ENCODE measurements around the gene ALPK3.

ALPK3 gene

GRCh38 chr15:84846269-84846668, 29.1 kb downstream of the ALPK3 start:
- DNase-seq (ENCODE audit: low read depth in 2 of 2): no peak

GRCh38 chr15:84847382-84847781, 30.2 kb downstream of the ALPK3 start:
- no peak for DNase-seq (ENCODE audit: low read depth in 2 of 2)

- DNase-seq (ENCODE audit: low read depth in 2 of 2): no peak
These were observed 35.1 kb downstream of the ALPK3 start for GRCh38 chr15:84852212-84852611.

GRCh38 chr15:84855136-84855535, 38.0 kb downstream of the ALPK3 start:
- DNase-seq (ENCODE audit: low read depth in 2 of 2): no peak

GRCh38 chr15:84855765-84856164, 38.6 kb downstream of the ALPK3 start:
- no peak for DNase-seq (ENCODE audit: low read depth in 2 of 2)

- no peak for DNase-seq (ENCODE audit: low read depth in 2 of 2)
These were observed 39.7 kb downstream of the ALPK3 start for GRCh38 chr15:84856731-84857417.

GRCh38 chr15:84857418-84858004, 40.4 kb downstream of the ALPK3 start:
- no peak for DNase-seq (ENCODE audit: low read depth in 2 of 2)

- no peak for DNase-seq (ENCODE audit: low read depth in 2 of 2)
These were observed 41.1 kb downstream of the ALPK3 start for GRCh38 chr15:84858231-84858630.

- no peak for DNase-seq (ENCODE audit: low read depth in 2 of 2)
These were observed 42.0 kb downstream of the ALPK3 start for GRCh38 chr15:84859144-84859543.

- DNase-seq (ENCODE audit: low read depth in 2 of 2): no peak
These were observed 42.5 kb downstream of the ALPK3 start for GRCh38 chr15:84859651-84860050.

- DNase-seq (ENCODE audit: low read depth in 2 of 2): no peak
These were observed 44.6 kb downstream of the ALPK3 start for GRCh38 chr15:84861781-84862180.

- DNase-seq (ENCODE audit: low read depth in 2 of 2): no peak
These were observed 45.2 kb downstream of the ALPK3 start for GRCh38 chr15:84862214-84862975.

GRCh38 chr15:84863565-84864443, 46.6 kb downstream of the ALPK3 start:
- no peak for DNase-seq (ENCODE audit: low read depth in 2 of 2)

- no peak for DNase-seq (ENCODE audit: low read depth in 2 of 2)
These were observed 47.3 kb downstream of the ALPK3 start for GRCh38 chr15:84864444-84864795.

GRCh38 chr15:84865074-84865569, 48.0 kb downstream of the ALPK3 start:
- DNase-seq (ENCODE audit: low read depth in 2 of 2): no peak

GRCh38 chr15:84868037-84868880, 51.1 kb downstream of the ALPK3 start:
- no peak for DNase-seq (ENCODE audit: low read depth in 2 of 2)

GRCh38 chr15:84869510-84869909, 52.4 kb downstream of the ALPK3 start:
- DNase-seq (ENCODE audit: low read depth in 2 of 2): no peak

GRCh38 chr15:84871428-84871985, 54.4 kb downstream of the ALPK3 start:
- DNase-seq (ENCODE audit: low read depth in 2 of 2): no peak

GRCh38 chr15:84872009-84872910, 55.1 kb downstream of the ALPK3 start:
- DNase-seq (ENCODE audit: low read depth in 2 of 2): no peak

- no peak for DNase-seq (ENCODE audit: low read depth in 2 of 2)
These were observed 56.8 kb downstream of the ALPK3 start for GRCh38 chr15:84873997-84874396.

All from stimulated activated CD4-positive, alpha-beta T cell treated with anti-CD3 and anti-CD28 coated beads, Interleukin-4, amount 100 ng/mL, for 48 hours (primary cell).